K562 (cell line): ENCODE measurements around the gene MDM1. TPM values are rescaled to one million over a fixed set of nuclear protein-coding genes. Genes with fewer than 3 reads are reported as not detected.

Experiments
- CHD1 ChIP-seq: fragments of 200-600 bp; sonication (generic); IDR thresholded peaks from one replicate; pipeline ENCODE4 v1.6.1; 2012; ENCODE audit warnings: mild to moderate bottlenecking, moderate library complexity, low read length, inconsistent platforms
- CHD7 ChIP-seq: fragments of 200-600 bp; sonication (generic); IDR thresholded peaks from one replicate; pipeline ENCODE4 v1.6.1; 2012; ENCODE audit warnings: mild to moderate bottlenecking, low read depth, low read length, inconsistent platforms
- HMG20A ChIP-seq: fragments of 450-650 bp; formaldehyde crosslinking; conservative IDR thresholded peaks from 2 replicates; pipeline ENCODE4 v1.4.0; 2020; ENCODE audit warnings: mild to moderate bottlenecking, mixed read lengths
- KDM2B ChIP-seq: fragments of 250-450 bp; sonication (Bioruptor Pico); IDR thresholded peaks from 2 replicates; pipeline ENCODE4 v1.8.0; 2021; ENCODE audit warnings: mild to moderate bottlenecking, moderate library complexity
- MTA3 ChIP-seq: fragments of 450-650 bp; formaldehyde crosslinking; IDR thresholded peaks from 2 replicates; pipeline ENCODE4 v1.6.1; 2017; ENCODE audit warnings: mild to moderate bottlenecking, borderline replicate concordance
- MYNN ChIP-seq, 2 experiments: sonication (generic); formaldehyde crosslinking in 1 of 2; IDR thresholded peaks; 2 replicates each; pipeline versions ENCODE4 v1.5.0 to v1.6.1; 2016 to 2020; ENCODE audit warnings: antibody characterized with exemption in 1 of 2, missing genetic modification reagents in 1 of 2
- PRDM10 ChIP-seq: fragments of 450-650 bp; IDR thresholded peaks from 2 replicates; pipeline ENCODE4 v1.6.1; 2018; ENCODE audit not compliant: partially characterized antibody
- TCFL5 ChIP-seq: fragments of 250-450 bp; sonication (Bioruptor Pico); conservative IDR thresholded peaks from 2 replicates; pipeline ENCODE4 v1.6.1; 2021; ENCODE audit warnings: mild to moderate bottlenecking, moderate library complexity, matching md5 sums
- TSC22D4 ChIP-seq: fragments of 450-650 bp; IDR thresholded peaks from 2 replicates; pipeline ENCODE4 v1.6.1; 2016; ENCODE audit warnings: missing genetic modification characterization, missing biosample characterization, control low read depth
- ZNF444 ChIP-seq: fragments of 250-450 bp; sonication (Bioruptor Pico); IDR thresholded peaks from 2 replicates; pipeline ENCODE4 v1.4.0; 2020; ENCODE audit warnings: mild to moderate bottlenecking, moderate library complexity
- polyA plus RNA-seq, 8 experiments: library from polyadenylated mRNA; depleted of rRNA in 4 of 8; stranded (reverse) in 5 of 8; unstranded in 3 of 8; fragments of >200 nt; fragmentation: Nextera tagmentation in 2 of 8; fragmentation: Illumina TruSeq in 1 of 8; extraction: Ambion mirVana in 2 of 8; extraction: Trizol in 1 of 8; gene quantifications; 2 replicates each; pipeline versions ENCODE4 v1.2.1 to v1.2.3, GENCODE V29; 2011 to 2014; ENCODE audit warnings: inconsistent platforms in 1 of 8, missing spikeins in 1 of 8
- total RNA-seq, 7 experiments: library from RNA; depleted of rRNA in 6 of 7; stranded (reverse); fragments of >200 nt in 6 of 7; fragmentation: Illumina TruSeq in 2 of 7; extraction: Trizol in 2 of 7; gene quantifications; 2 replicates each; pipeline versions ENCODE4 v1.2.1 to v1.2.3, GENCODE V29; 2011 to 2021; ENCODE audit warnings: low replicate concordance in 1 of 7
- TF ChIP-seq, protein P1 (sequence below): fragments of 250-450 bp; sonication (Bioruptor Pico); IDR thresholded peaks from 2 replicates; pipeline ENCODE4 v1.6.1; 2021; ENCODE audit warnings: mild to moderate bottlenecking

Gene MDM1
- total and polyA plus RNA-seq, 9 of the 15 experiments (the other 6 are each of a cell fraction or from before 2014, with no cell fraction given), result 7.5 to 16.8 (median 13.1) TPM

DNA sequence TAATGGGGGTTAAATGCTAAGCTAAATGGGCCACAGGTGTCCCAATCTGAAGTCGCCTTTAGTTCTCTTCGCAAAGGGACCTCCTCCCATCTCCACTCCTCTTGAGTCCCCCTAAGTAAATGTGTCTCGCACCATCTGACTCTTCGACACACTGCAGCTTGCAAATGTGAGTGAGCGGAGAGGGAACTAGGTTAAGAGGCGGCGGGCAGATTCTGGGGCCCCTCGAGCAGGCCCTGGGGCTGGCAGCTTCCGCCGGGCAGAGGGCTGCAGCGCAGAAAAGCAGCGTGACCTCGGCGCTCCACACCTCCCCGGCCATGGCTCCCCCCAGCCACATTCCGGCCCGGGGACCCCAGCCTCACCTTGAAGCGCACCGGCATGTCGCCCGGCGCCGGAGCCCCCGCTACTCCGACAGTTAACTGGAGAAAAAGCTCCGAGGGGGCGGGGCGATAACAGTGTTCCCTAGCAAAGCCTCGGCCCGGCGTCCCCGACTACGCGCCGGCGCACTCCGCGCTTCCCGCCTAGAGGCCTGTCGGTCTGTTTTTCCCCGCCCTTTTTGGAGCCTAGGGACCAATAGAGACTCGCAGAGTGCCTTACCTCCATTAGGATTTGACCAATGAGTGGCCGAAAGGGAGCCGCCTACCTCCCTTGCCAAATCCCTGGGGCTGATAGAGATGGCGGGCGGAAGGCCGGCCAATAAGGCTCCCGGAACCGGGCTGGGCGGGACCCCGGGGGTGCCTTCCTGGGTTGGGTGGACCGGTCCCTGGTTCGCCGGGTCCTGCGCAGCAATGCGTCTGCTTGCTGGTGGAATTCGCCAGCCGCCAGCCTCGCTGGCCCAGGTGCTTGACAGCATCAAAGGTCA is at the start of gene MDM1 (continued):
- no peak for TF ChIP-seq CHD7
- no peak for TF ChIP-seq HMG20A (CRISPR knock-in tag)
- no peak for TF ChIP-seq MTA3
- no peak for TF ChIP-seq MYNN (IDR thresholded peaks at IDR 0.05)
- TF ChIP-seq MYNN (CRISPR knock-in tag; IDR thresholded peaks at IDR 0.05), result no peak
- no peak for TF ChIP-seq CHD1
- no peak for TF ChIP-seq TCFL5 (CRISPR knock-in tag)
- TF ChIP-seq, protein P1, sequence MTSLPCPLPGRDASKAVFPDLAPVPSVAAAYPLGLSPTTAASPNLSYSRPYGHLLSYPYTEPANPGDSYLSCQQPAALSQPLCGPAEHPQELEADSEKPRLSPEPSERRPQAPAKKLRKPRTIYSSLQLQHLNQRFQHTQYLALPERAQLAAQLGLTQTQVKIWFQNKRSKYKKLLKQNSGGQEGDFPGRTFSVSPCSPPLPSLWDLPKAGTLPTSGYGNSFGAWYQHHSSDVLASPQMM, result no peak
- TF ChIP-seq KDM2B (CRISPR knock-in tag), result peak; percentile 12; the same call in 1 of the 2 replicates
- TF ChIP-seq TSC22D4 (tag), result no peak
- no peak for TF ChIP-seq ZNF444
- no peak for TF ChIP-seq PRDM10
